Tibial artery (tissue), 4 donors: ENCODE measurements around the gene NEK1.
"Not testable (repeated sequence)": the region's sequence is repeated elsewhere in the genome, so short reads cannot be mapped to it uniquely, and the experiment has no call there.

ENCODE experiments used
- DNase-seq, 2 donors: peaks; one replicate each; pipeline ENCODE4 v3.0.0-alpha.2; 2019
- H3K27ac ChIP-seq, 2 donors: fragments of 200-600 bp; sonication (generic) in 1 of 2; 1 replicate in 1 of 2; 2 replicates in 1 of 2; pipeline ENCODE4 v1.5.1; 2018 to 2019; ENCODE audit warnings: mild to moderate bottlenecking in 1 of 2
- H3K27me3 ChIP-seq, 2 donors: fragments of 200-600 bp; sonication (generic) in 1 of 2; one replicate each; pipeline versions ENCODE4 v1.5.1 to v1.6.0; 2016 to 2019
- H3K36me3 ChIP-seq, 3 donors: fragments of 200-600 bp; sonication (generic) in 2 of 3; one replicate each; pipeline ENCODE4 v1.5.1; 2016 to 2019; ENCODE audit warnings: mild to moderate bottlenecking in 2 of 3
- H3K4me1 ChIP-seq, 4 donors: fragments of 200-600 bp; sonication (generic) in 2 of 4; 1 replicate in 3 of 4; 2 replicates in 1 of 4; pipeline ENCODE4 v1.5.1; 2016 to 2019
- H3K4me3 ChIP-seq, 2 donors: fragments of 200-600 bp; sonication (generic) in 1 of 2; 1 replicate in 1 of 2; 2 replicates in 1 of 2; pipeline ENCODE4 v1.5.1; 2018 to 2019; ENCODE audit warnings: mild to moderate bottlenecking in 2 of 2
- H3K9me3 ChIP-seq, 3 donors: fragments of 200-600 bp; sonication (generic) in 1 of 3; one replicate each; pipeline ENCODE4 v1.5.1; 2016 to 2019
- CTCF ChIP-seq, 2 experiments: fragments of 200-600 bp in 1 of 2; fragments of 450-650 bp in 1 of 2; IDR thresholded peaks; one replicate each; pipeline ENCODE4 v1.5.1; 2017 to 2019; ENCODE audit warnings: antibody characterized with exemption in 2 of 2, mild to moderate bottlenecking in 1 of 2, moderate library complexity in 1 of 2
- intact Hi-C: fragments of 100-400 bp; cut with DNase I; formaldehyde crosslinking; loops from one replicate; pipeline ENCODE4 v1.15.0; 2023; ENCODE audit warnings: low total_unique reads

NEK1 gene

GRCh38 chr4:169593050-169593560 is 19.3 kb downstream of the NEK1 start:
- H3K36me3 ChIP-seq = peaks cover 16 to 30% (median 29%) of the 10 kb centered on the region in 3 donors
- intact Hi-C loops = no loop called here
- no peaks in the 10 kb centered on the region for H3K27me3 ChIP-seq
- H3K4me3 ChIP-seq = no peak overlapping the region
- no peak overlapping the region for H3K27ac ChIP-seq
- no peak for DNase-seq
- H3K9me3 ChIP-seq = no peaks in the 10 kb centered on the region
- H3K4me1 ChIP-seq = no peaks in the 10 kb centered on the region
- no peak for TF ChIP-seq CTCF (IDR thresholded peaks at IDR 0.05)

GRCh38 chr4:169583563-169583962 is 28.8 kb downstream of the NEK1 start:
- no peak for TF ChIP-seq CTCF (IDR thresholded peaks at IDR 0.05)
- H3K27ac ChIP-seq = no peak overlapping the region
- peaks cover 10 to 28% (median 26%) of the 10 kb centered on the region in 3 donors for H3K36me3 ChIP-seq
- intact Hi-C loops = no loop called here
- no peak for DNase-seq
- no peaks in the 10 kb centered on the region for H3K9me3 ChIP-seq
- no peak overlapping the region for H3K4me3 ChIP-seq
- H3K4me1 ChIP-seq = no peaks in the 10 kb centered on the region
- H3K27me3 ChIP-seq = no peaks in the 10 kb centered on the region

- Histone ChIP-seq H3K27ac (no peak overlapping the region), H3K4me3 (no peak overlapping the region), H3K27me3 (no peaks in the 10 kb centered on the region), H3K4me1 (no peaks in the 10 kb centered on the region), H3K36me3 (peaks cover 10 to 28% (median 26%) of the 10 kb centered on the region in 3 donors), H3K9me3 (no peaks in the 10 kb centered on the region)
- intact Hi-C loops = no loop called here
- no peak for DNase-seq
- TF ChIP-seq CTCF (IDR thresholded peaks at IDR 0.05) = no peak
These were observed 29.7 kb downstream of the NEK1 start for GRCh38 chr4:169582706-169583105.

DNA sequence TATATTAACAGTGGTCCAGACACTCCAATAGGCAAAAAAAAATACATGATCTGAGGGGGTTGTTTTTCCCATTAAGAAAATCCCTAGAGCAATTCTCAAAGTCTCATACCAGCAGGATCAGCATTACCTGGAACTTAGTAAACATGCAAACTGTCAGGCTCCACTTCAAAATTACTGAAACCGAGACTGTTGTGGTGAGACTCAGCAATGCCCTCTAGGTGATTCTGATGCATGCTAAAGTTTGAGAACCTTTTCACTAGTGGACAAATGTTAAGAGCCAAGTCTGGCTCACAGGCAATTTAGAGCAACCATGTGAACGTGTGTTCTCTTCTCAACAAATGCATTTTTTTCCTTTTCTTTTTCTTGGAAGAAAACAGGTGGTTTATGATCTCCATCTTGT is 30.2 kb downstream of the NEK1 start:
- H3K36me3 ChIP-seq = peaks cover 10 to 28% (median 26%) of the 10 kb centered on the region in 3 donors
- DNase-seq = no peak
- no peak overlapping the region for H3K4me3 ChIP-seq
- no peaks in the 10 kb centered on the region for H3K27me3 ChIP-seq
- no peaks in the 10 kb centered on the region for H3K4me1 ChIP-seq
- intact Hi-C loops = no loop called here
- no peaks in the 10 kb centered on the region for H3K9me3 ChIP-seq
- TF ChIP-seq CTCF (IDR thresholded peaks at IDR 0.05) = no peak
- no peak overlapping the region for H3K27ac ChIP-seq

DNA sequence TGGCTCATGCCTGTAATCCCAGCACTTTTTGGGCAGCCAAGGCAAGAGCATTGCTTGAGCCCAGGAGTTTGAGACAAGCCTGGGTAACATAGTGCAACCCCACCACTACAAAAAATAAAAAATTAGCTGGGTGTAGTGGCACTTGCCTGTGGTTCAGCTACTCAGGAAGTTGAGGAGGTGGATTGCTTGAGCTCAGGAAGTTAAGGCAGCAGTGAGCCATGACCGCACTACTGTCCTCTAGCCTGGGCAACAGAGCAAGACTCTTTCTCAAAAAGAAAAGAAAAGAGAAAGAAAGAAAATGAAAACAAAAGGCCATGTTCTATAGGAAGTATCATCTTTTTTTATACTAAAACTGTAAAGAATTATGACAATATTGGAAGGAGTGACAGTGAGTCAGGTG is 38.5 kb downstream of the NEK1 start:
- H3K27me3 ChIP-seq = no peaks in the 10 kb centered on the region
- no peaks in the 10 kb centered on the region for H3K9me3 ChIP-seq
- intact Hi-C loops = no loop called here
- DNase-seq = no peak
- no peak overlapping the region for H3K27ac ChIP-seq
- H3K4me3 ChIP-seq = no peak overlapping the region
- TF ChIP-seq CTCF (IDR thresholded peaks at IDR 0.05) = no peak
- H3K36me3 ChIP-seq = peaks cover 18 to 37% (median 35%) of the 10 kb centered on the region in 3 donors
- no peaks in the 10 kb centered on the region for H3K4me1 ChIP-seq

DNA sequence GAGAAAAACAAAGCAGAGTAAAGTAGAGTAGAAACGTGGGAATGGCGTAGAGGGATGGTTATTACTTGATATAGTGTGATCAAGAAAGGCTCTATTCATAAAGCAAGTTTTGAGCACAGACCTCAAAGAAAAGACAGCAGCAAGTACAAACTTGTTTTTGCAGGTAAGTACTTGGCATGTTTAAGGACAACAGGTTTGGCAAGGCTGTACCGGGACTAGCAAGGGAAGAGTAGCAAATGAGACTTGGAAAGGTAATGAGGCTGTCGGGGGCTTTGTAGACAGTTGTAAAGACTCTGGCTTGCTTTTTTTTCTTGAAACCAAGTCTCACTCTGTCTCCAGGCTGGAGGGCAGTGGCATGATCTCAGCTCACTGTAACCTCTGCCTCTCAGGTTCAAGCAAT is 40.9 kb downstream of the NEK1 start:
- Histone ChIP-seq H3K27ac (no peak overlapping the region), H3K4me1 (no peaks in the 10 kb centered on the region), H3K36me3 (peaks cover 18 to 37% (median 29%) of the 10 kb centered on the region in 3 donors), H3K4me3 (no peak overlapping the region), H3K27me3 (no peaks in the 10 kb centered on the region), H3K9me3 (no peaks in the 10 kb centered on the region)
- TF ChIP-seq CTCF (IDR thresholded peaks at IDR 0.05) = no peak
- no peak for DNase-seq
- intact Hi-C loops = no loop called here

GRCh38 chr4:169571012-169571411 is 41.4 kb downstream of the NEK1 start:
- intact Hi-C loops, DNase-seq, H3K27me3 ChIP-seq, H3K9me3 ChIP-seq, H3K27ac ChIP-seq, H3K4me3 ChIP-seq, H3K4me1 ChIP-seq: not testable (repeated sequence)
- peaks cover 17 to 32% (median 25%) of the 10 kb centered on the region in 3 donors for H3K36me3 ChIP-seq

DNA sequence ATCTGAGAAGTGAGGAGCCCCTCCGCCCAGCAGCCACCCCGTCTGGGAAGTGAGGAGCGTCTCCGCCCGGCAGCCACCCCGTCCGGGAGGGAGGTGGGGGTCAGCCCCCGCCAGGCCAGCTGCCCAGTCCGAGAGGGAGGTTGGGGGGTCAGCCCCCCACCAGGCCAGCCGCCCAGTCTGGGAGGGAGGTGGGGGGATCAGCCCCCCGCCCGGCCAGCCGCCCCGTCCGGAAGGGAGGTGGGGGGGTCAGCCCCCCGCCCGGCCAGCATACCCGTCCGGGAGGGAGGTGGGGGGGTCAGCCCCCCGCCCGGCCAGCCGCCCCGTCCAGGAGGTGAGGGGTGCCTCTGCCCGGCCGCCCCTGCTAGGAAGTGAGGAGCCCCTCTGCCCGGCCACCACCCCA is 42.1 kb downstream of the NEK1 start:
- H3K36me3 ChIP-seq = peaks cover 9 to 25% (median 18%) of the 10 kb centered on the region in 3 donors
- H3K9me3 ChIP-seq, H3K27me3 ChIP-seq, H3K4me1 ChIP-seq, H3K4me3 ChIP-seq, DNase-seq, H3K27ac ChIP-seq, intact Hi-C loops: not testable (repeated sequence)
